IMR-90 (cell line): ENCODE results near the gene ITCH. TPM values are rescaled to one million over a fixed set of nuclear protein-coding genes. Genes with fewer than 3 reads are reported as not detected.
"Not testable (repeated sequence)": the region's sequence is repeated elsewhere in the genome, so short reads cannot be mapped to it uniquely, and the experiment has no call there.

Source experiments
- ATAC-seq: fragments of 200-7000 bp; cut with Tn5 transposase; 2 replicates; pipeline ENCODE4 v1.9.1; 2020; ENCODE audit warnings: low read depth, mild to moderate bottlenecking, moderate library complexity
- BruUV-seq: library from RNA; stranded (reverse); fragments of 400-500 nt; replicated peaks from 2 replicates; lab custom pipeline; 2021; lab: Mats Ljungman, UMichigan
- CTCF ChIA-PET: fragments of 300-600 bp; formaldehyde crosslinking; extraction: SDS; loops from one replicate; lab custom pipeline; 2021; ENCODE audit warnings: antibody characterized with exemption; lab: Yijun Ruan, JAX
- POLR2A ChIA-PET: fragments of 300-600 bp; sonication (Branson Sonifier 250); formaldehyde crosslinking; loops from one replicate; lab custom pipeline; 2022; ENCODE audit warnings: antibody characterized with exemption; ENCODE audit not compliant: unreplicated experiment; lab: Charles Lee
- DNase-seq: peaks from one replicate; pipeline ENCODE4 v3.0.0; 2013
- H2AFZ ChIP-seq: replicated peaks from 2 replicates; pipeline ENCODE3; 2013; ENCODE audit warnings: low read length, mild to moderate bottlenecking; ENCODE audit not compliant: poor library complexity
- H2AK5ac ChIP-seq: 2 replicates; pipeline ENCODE4 v1.6.1; 2013; ENCODE audit warnings: low read depth, low read length, inconsistent platforms
- H2AK9ac ChIP-seq: replicated peaks from 2 replicates; pipeline ENCODE3; 2013; ENCODE audit warnings: mild to moderate bottlenecking, low read depth, low read length, moderate library complexity; ENCODE audit not compliant: poor library complexity
- H2BK120ac ChIP-seq: 2 replicates; pipeline ENCODE4 v1.6.1; 2013; ENCODE audit warnings: low read depth, low read length, inconsistent platforms
- H2BK15ac ChIP-seq: 3 replicates; pipeline ENCODE4 v1.6.1; 2013; ENCODE audit warnings: low read depth, low read length, inconsistent platforms
- H2BK20ac ChIP-seq: 2 replicates; pipeline ENCODE4 v1.6.1; 2013; ENCODE audit warnings: low read depth, mild to moderate bottlenecking, inconsistent platforms, low read length, moderate library complexity
- H2BK5ac ChIP-seq: 2 replicates; pipeline ENCODE4 v1.6.1; 2013; ENCODE audit warnings: mild to moderate bottlenecking, low read depth, low read length, inconsistent platforms; ENCODE audit not compliant: poor library complexity, severe bottlenecking
- H3K14ac ChIP-seq: replicated peaks from 2 replicates; pipeline ENCODE4 v1.6.1; 2013; ENCODE audit warnings: low read depth, low read length, inconsistent platforms
- H3K18ac ChIP-seq: 2 replicates; pipeline ENCODE4 v1.6.1; 2013; ENCODE audit warnings: low read depth, low read length, control low read depth
- H3K23ac ChIP-seq: 2 replicates; pipeline ENCODE4 v1.6.1; 2013; ENCODE audit warnings: low read depth, low read length, inconsistent platforms
- H3K27ac ChIP-seq: 2 replicates; pipeline ENCODE4 v1.5.1; 2013; ENCODE audit warnings: mild to moderate bottlenecking, control low read depth, low read length; ENCODE audit not compliant: insufficient read depth
- H3K27me3 ChIP-seq: 2 replicates; pipeline ENCODE4 v1.6.1; 2013; ENCODE audit warnings: low read length; ENCODE audit not compliant: control insufficient read depth, insufficient read depth
- H3K36me3 ChIP-seq: 2 replicates; pipeline ENCODE4 v1.6.1; 2013; ENCODE audit warnings: low read length, mixed read lengths; ENCODE audit not compliant: control insufficient read depth, insufficient read depth
- H3K4ac ChIP-seq: 2 replicates; pipeline ENCODE4 v1.6.1; 2013; ENCODE audit warnings: low read depth, low read length, inconsistent platforms
- H3K4me1 ChIP-seq: 2 replicates; pipeline ENCODE4 v1.6.1; 2013; ENCODE audit warnings: low read length, mixed read lengths; ENCODE audit not compliant: control insufficient read depth, insufficient read depth
- H3K4me2 ChIP-seq: 2 replicates; pipeline ENCODE4 v1.6.1; 2013; ENCODE audit warnings: low read depth, mild to moderate bottlenecking, control low read depth, low read length, moderate library complexity
- H3K4me3 ChIP-seq: 2 replicates; pipeline ENCODE4 v1.5.1; 2013; ENCODE audit warnings: low read depth, mild to moderate bottlenecking, control low read depth, low read length, moderate library complexity; ENCODE audit not compliant: insufficient read depth
- H3K56ac ChIP-seq: 2 replicates; pipeline ENCODE4 v1.6.1; 2013; ENCODE audit warnings: low read length, inconsistent platforms; ENCODE audit not compliant: insufficient read depth; ENCODE audit errors: extremely low read depth
- H3K79me1 ChIP-seq, 2 experiments: 2 replicates each; pipeline ENCODE4 v1.6.1; 2013; ENCODE audit warnings: low read length in 2 of 2, inconsistent platforms in 1 of 2, low read depth in 1 of 2
- H3K9ac ChIP-seq: 2 replicates; pipeline ENCODE4 v1.6.1; 2013; ENCODE audit warnings: low read depth, low read length, control low read depth
- H3K9me1 ChIP-seq: 2 replicates; pipeline ENCODE4 v1.6.1; 2013; ENCODE audit warnings: low read length, inconsistent platforms; ENCODE audit not compliant: insufficient read depth
- H3K9me3 ChIP-seq: 2 replicates; pipeline ENCODE4 v1.6.1; 2013; ENCODE audit warnings: low read length; ENCODE audit not compliant: control insufficient read depth, insufficient read depth
- H4K20me1 ChIP-seq: 2 replicates; pipeline ENCODE4 v1.6.1; 2013; ENCODE audit warnings: low read length, inconsistent platforms; ENCODE audit not compliant: insufficient read depth
- H4K5ac ChIP-seq: 2 replicates; pipeline ENCODE4 v1.6.1; 2013; ENCODE audit warnings: mild to moderate bottlenecking, low read depth, low read length, control low read depth
- H4K8ac ChIP-seq, 2 experiments: 2 replicates each; pipeline ENCODE4 v1.6.1; 2013; ENCODE audit warnings: low read depth in 2 of 2, low read length in 2 of 2, control low read depth in 1 of 2, inconsistent platforms in 1 of 2
- H4K91ac ChIP-seq: 2 replicates; pipeline ENCODE4 v1.6.1; 2013; ENCODE audit warnings: low read depth, low read length, inconsistent platforms; ENCODE audit not compliant: insufficient read depth
- WGBS, 2 experiments: methylation state at CpG; one replicate each; pipeline versions ENCODE4 v1.1.5 to v1.1.7; 2013; ENCODE audit warnings: missing lambda C conversion rate in 2 of 2; ENCODE audit not compliant: insufficient read length in 1 of 2; ENCODE audit errors: extremely low coverage in 2 of 2; 5-methylcytosine and 5-hydroxymethylcytosine counted together
- dilution Hi-C: fragments of 300-500 bp; cut with HindIII; formaldehyde crosslinking; loops from one replicate; pipeline ENCODE4 v1.14.3; 2018; ENCODE audit warnings: low sequenced_read_pairs; ENCODE audit not compliant: unreplicated experiment
- in situ Hi-C: fragments of 300-500 bp; cut with MboI; formaldehyde crosslinking; loops from 3 replicates; pipeline ENCODE4 v1.14.3; 2019; ENCODE audit warnings: low sequenced_read_pairs, inconsistent platforms, mixed read lengths
- intact Hi-C: fragments of 100-400 bp; cut with micrococcal nuclease; formaldehyde crosslinking; loops from 2 replicates; pipeline ENCODE4 v1.10.0; 2022
- polyA plus RNA-seq, 3 experiments: library from polyadenylated mRNA; depleted of rRNA; stranded (reverse); fragments of >200 nt; gene quantifications; 2 replicates each; pipeline ENCODE4 v1.2.3, GENCODE V29; 2012; ENCODE audit warnings: low replicate concordance in 1 of 3
- total RNA-seq: library from RNA; depleted of rRNA; stranded (reverse); fragments of >200 nt; gene quantifications from 2 replicates; pipeline ENCODE4 v1.2.3, GENCODE V29; 2012

Gene ITCH
- total and polyA plus RNA-seq, 2 of the 4 experiments (the other 2 are of a cell fraction), result 12.7 to 94.6 TPM

GRCh38 chr20:34367911-34368310 is 4.8 kb downstream of the ITCH start:
- H3K14ac ChIP-seq, H3K4me2 ChIP-seq, H3K9ac ChIP-seq, H3K27ac ChIP-seq, dilution Hi-C loops, H2AK9ac ChIP-seq, DNase-seq, H3K4me3 ChIP-seq, intact Hi-C loops, in situ Hi-C loops, H3K9me3 ChIP-seq, H3K4me1 ChIP-seq, H4K91ac ChIP-seq, H4K5ac ChIP-seq, H2BK15ac ChIP-seq, H2AFZ ChIP-seq, H3K4ac ChIP-seq, H3K27me3 ChIP-seq, H3K18ac ChIP-seq, H2BK120ac ChIP-seq, H2AK5ac ChIP-seq, POLR2A ChIA-PET, H3K56ac ChIP-seq, H4K8ac ChIP-seq, H3K23ac ChIP-seq, BruUV-seq, H2BK20ac ChIP-seq, H2BK5ac ChIP-seq, ATAC-seq: not testable (repeated sequence)
- Histone ChIP-seq H4K20me1 (peaks cover 72% of the 10 kb centered on the region), H3K36me3 (peaks cover 27% of the 10 kb centered on the region), H3K79me1 (peaks cover 19 to 61% of the 10 kb centered on the region in 2 experiments), H3K9me1 (peaks cover 16% of the 10 kb centered on the region)
- WGBS, 2 experiments, result no CpG with 5 or more reads among the region's 9 CpGs
- CTCF ChIA-PET, result interaction anchor here (1.1 kb wide), 1 partner anchor 55 kb away, joined by 5 read pairs; no protein-coding TSS in a partner anchor
